Measurements from ENCODE around the gene MOB3A. TPM values are rescaled to one million over a fixed set of nuclear protein-coding genes. Genes with fewer than 3 reads are reported as not detected.

The MOB3A gene
- total and polyA plus RNA-seq, 11 donors: 7.1 to 32.3 (median 16.7) TPM

- no peak for ATAC-seq
- Histone ChIP-seq H3K9me3 (no peaks in the 10 kb centered on the region), H3K4me3 (no peak overlapping the region), H3K36me3 (peaks cover 0 to 91% (median 68%) of the 10 kb centered on the region in 9 donors), H3K4me1 (peaks cover 0 to 48% (median 8%) of the 10 kb centered on the region in 12 donors), H3K27me3 (no peaks in the 10 kb centered on the region), H3K27ac (peak overlapping the region in 1 of 12 donors; percentile 92)
- 88 to 91% (median 89%) methylated on average over 23 of the region's 23 CpGs for WGBS, 4 donors
- no peak for TF ChIP-seq POLR2A (IDR thresholded peaks at IDR 0.05)
- no peak for TF ChIP-seq CTCF (IDR thresholded peaks at IDR 0.05)
- no peak for DNase-seq
- intact Hi-C loops (cut with DNase I): no loop called here
Observed at GRCh38 chr19:2080336-2080988, 15.7 kb downstream of the MOB3A start.

GRCh38 chr19:2079865-2080301, 16.2 kb downstream of the MOB3A start:
- no peak for DNase-seq
- WGBS, 4 donors: 89 to 90% (median 90%) methylated on average over 20 to 23 of the region's 23 CpGs; no CpG with 5 or more reads in 1 of the 4 donors
- intact Hi-C loops (cut with DNase I): loop anchor here in 2 of 10 donors (5.0 to 10.0 kb wide), 2 partner anchors 145 to 153 kb away; no protein-coding TSS in a partner anchor
- Histone ChIP-seq H3K27ac (no peak overlapping the region), H3K27me3 (no peaks in the 10 kb centered on the region), H3K4me1 (peaks cover 0 to 48% (median 7%) of the 10 kb centered on the region in 12 donors), H3K4me3 (no peak overlapping the region), H3K9me3 (no peaks in the 10 kb centered on the region), H3K36me3 (peaks cover 0 to 93% (median 74%) of the 10 kb centered on the region in 9 donors)
- no peak for TF ChIP-seq POLR2A (IDR thresholded peaks at IDR 0.05)
- TF ChIP-seq CTCF (IDR thresholded peaks at IDR 0.05): no peak
- ATAC-seq: peak in 1 of 4 donors; percentile 8

- H3K4me1 ChIP-seq: peaks cover 0 to 47% (median 7%) of the 10 kb centered on the region in 12 donors
- TF ChIP-seq POLR2A (IDR thresholded peaks at IDR 0.05): no peak
- TF ChIP-seq CTCF (IDR thresholded peaks at IDR 0.05): no peak
- no peaks in the 10 kb centered on the region for H3K27me3 ChIP-seq
- DNase-seq (no peak), ATAC-seq (no peak)
- intact Hi-C loops (cut with DNase I): loop anchor here in 2 of 10 donors (5.0 to 10.0 kb wide), 2 partner anchors 144 to 152 kb away; no protein-coding TSS in a partner anchor
- 89 to 93% (median 93%) methylated on average over 28 to 32 of the region's 32 CpGs for WGBS, 4 donors
- no peaks in the 10 kb centered on the region for H3K9me3 ChIP-seq
- H3K27ac ChIP-seq: no peak overlapping the region
- peaks cover 0 to 93% (median 74%) of the 10 kb centered on the region in 9 donors for H3K36me3 ChIP-seq
- no peak overlapping the region for H3K4me3 ChIP-seq
Observed at GRCh38 chr19:2079076-2079864, 16.9 kb downstream of the MOB3A start.
